HG03521 (cell line): ENCODE results near the gene DGLUCY.

Source experiments
- ATAC-seq: cut with Tn5 transposase; IDR thresholded peaks from one replicate; pipeline ENCODE4 v1.9.1; 2021; ENCODE audit warnings: mild to moderate bottlenecking, moderate library complexity; ENCODE audit not compliant: unreplicated experiment

DGLUCY gene

GRCh38 chr14:91273885-91274273 is 160.0 kb downstream of the DGLUCY start:
- ATAC-seq = no peak

GRCh38 chr14:91274796-91275195 is 160.9 kb downstream of the DGLUCY start:
- ATAC-seq = no peak
